H1 (cell line): ENCODE data around the gene HDAC11. TPM values are rescaled to one million over a fixed set of nuclear protein-coding genes. Genes with fewer than 3 reads are reported as not detected.

Source experiments
- BACH1 ChIP-seq: IDR thresholded peaks from 2 replicates; pipeline ENCODE4 v1.6.1; 2012; ENCODE audit warnings: low read length, improper control_type of control experiment
- EZH2 ChIP-seq: fragments of 200-600 bp; sonication (generic); IDR thresholded peaks from 2 replicates; pipeline ENCODE4 v1.7.1; 2012; ENCODE audit warnings: low read depth, mild to moderate bottlenecking, moderate library complexity, low read length, inconsistent platforms; ENCODE audit not compliant: severe bottlenecking
- HDAC2 ChIP-seq, 2 experiments: fragments of 300-600 bp in 1 of 2; sonication (generic) in 1 of 2; IDR thresholded peaks; 2 replicates each; pipeline ENCODE4 v1.6.1; 2011 to 2012; ENCODE audit warnings: low read depth in 2 of 2, low read length in 2 of 2, mild to moderate bottlenecking in 2 of 2, moderate library complexity in 2 of 2, borderline replicate concordance in 1 of 2, inconsistent platforms in 1 of 2
- JUND ChIP-seq: IDR thresholded peaks from 2 replicates; pipeline ENCODE4 v1.6.1; 2011; ENCODE audit warnings: mild to moderate bottlenecking, improper control_type of control experiment, low read length
- KDM1A ChIP-seq: fragments of 200-600, 300-600 bp; sonication (generic); IDR thresholded peaks from 2 replicates; pipeline ENCODE4 v1.7.1; 2016; ENCODE audit warnings: mild to moderate bottlenecking, low read length, borderline replicate concordance
- NANOG ChIP-seq: IDR thresholded peaks from 2 replicates; pipeline ENCODE4 v1.6.1; 2011; ENCODE audit warnings: low read length, low read depth, mild to moderate bottlenecking, inconsistent platforms; ENCODE audit not compliant: insufficient read depth, poor library complexity, severe bottlenecking
- RFX5 ChIP-seq: IDR thresholded peaks from 2 replicates; pipeline ENCODE4 v1.6.1; 2011; ENCODE audit warnings: low read depth, low read length, improper control_type of control experiment, borderline replicate concordance
- RXRA ChIP-seq: IDR thresholded peaks from 2 replicates; pipeline ENCODE4 v1.6.1; 2011; ENCODE audit warnings: low read depth, mild to moderate bottlenecking, low read length, moderate library complexity; ENCODE audit not compliant: insufficient read depth
- SIX5 ChIP-seq: IDR thresholded peaks from 2 replicates; pipeline ENCODE4 v1.6.1; 2011; ENCODE audit warnings: mild to moderate bottlenecking, low read depth, low read length
- SP1 ChIP-seq: IDR thresholded peaks from 2 replicates; pipeline ENCODE4 v1.6.1; 2011; ENCODE audit warnings: low read depth, low read length
- TEAD4 ChIP-seq: IDR thresholded peaks from 2 replicates; pipeline ENCODE4 v1.6.1; 2012; ENCODE audit warnings: low read depth, low read length, inconsistent platforms, mixed read lengths
- polyA plus RNA-seq, 7 experiments: library from polyadenylated mRNA; depleted of rRNA in 3 of 7; stranded (reverse) in 5 of 7; unstranded in 2 of 7; fragments of >200 nt in 5 of 7; fragments of 200-250 nt in 2 of 7; gene quantifications; 1 replicate in 5 of 7; 2 replicates in 1 of 7; 4 replicates in 1 of 7; pipeline versions ENCODE4 v1.2.1 to v1.2.3, GENCODE V29; 2011 to 2013; ENCODE audit warnings: missing spikeins in 2 of 7, mixed read lengths in 2 of 7
- total RNA-seq: library from RNA; stranded (reverse); fragmentation: NEBNext Ultra II Directional; extraction: Animal tissue kit (Norgen Biotek cat#: 25700); gene quantifications from 2 replicates; pipeline ENCODE4 v1.2.1, GENCODE V29; 2021
- TF ChIP-seq, protein P1 (sequence below): IDR thresholded peaks from 2 replicates; pipeline ENCODE4 v1.6.1; 2012; ENCODE audit warnings: inconsistent platforms

HDAC11 gene
- total and polyA plus RNA-seq, 2 of the 8 experiments (the other 6 are each of a cell fraction or from before 2014, with no cell fraction given) = 6.8 to 7.4 TPM

GRCh38 chr3:13494463-13495350, 14.6 kb downstream of the HDAC11 start (continued):
- TF ChIP-seq KDM1A = no peak
- no peak for TF ChIP-seq JUND
- TF ChIP-seq SIX5 = no peak
- no peak for TF ChIP-seq RFX5
- TF ChIP-seq TEAD4 = no peak
- TF ChIP-seq EZH2 = no peak
- TF ChIP-seq RXRA = no peak
- TF ChIP-seq SP1 = no peak
- 0 out of 4 replicates have a peak, but pooled peaks of 1 of the 2 experiments have one; percentile 67 for TF ChIP-seq HDAC2 (IDR thresholded peaks at IDR 0.05; ENCODE audit: borderline replicate concordance in 1 of 2, low read depth in 2 of 2, low read length in 2 of 2)
- no peak for TF ChIP-seq NANOG
- TF ChIP-seq, protein P1, sequence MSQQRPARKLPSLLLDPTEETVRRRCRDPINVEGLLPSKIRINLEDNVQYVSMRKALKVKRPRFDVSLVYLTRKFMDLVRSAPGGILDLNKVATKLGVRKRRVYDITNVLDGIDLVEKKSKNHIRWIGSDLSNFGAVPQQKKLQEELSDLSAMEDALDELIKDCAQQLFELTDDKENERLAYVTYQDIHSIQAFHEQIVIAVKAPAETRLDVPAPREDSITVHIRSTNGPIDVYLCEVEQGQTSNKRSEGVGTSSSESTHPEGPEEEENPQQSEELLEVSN = no peak
- peak; percentile 68 for TF ChIP-seq BACH1
- TF ChIP-seq, all 59 proteins: peak for 4
